Measurements from ENCODE around the gene ZNF503. TPM values are rescaled to one million over a fixed set of nuclear protein-coding genes. Genes with fewer than 3 reads are reported as not detected.

Gene ZNF503
- polyA plus RNA-seq, 2 of the 4 experiments (the other 2 are of a cell fraction) = 0.54 to 12.8 TPM

- H3K4me3 ChIP-seq = peak overlapping the region; percentile 78
- H3K4me1 ChIP-seq = peaks cover 5% of the 10 kb centered on the region; the same call in 2 of the 3 replicates
- POLR2A ChIA-PET = interaction anchor here (0.5 to 1.4 kb wide), 6 partner anchors 8 to 748 kb away, joined by 3 to 5 read pairs (median 4); partner anchors contain the start of gene LRMDA
- no peak for FAIRE-seq
- TF ChIP-seq PHF8 (IDR thresholded peaks at IDR 0.05; ENCODE audit: borderline replicate concordance, low read depth) (peak; percentile 63), CBX2 (IDR thresholded peaks at IDR 0.05; ENCODE audit: borderline replicate concordance, low read depth) (no peak), SMC3 (IDR thresholded peaks at IDR 0.05) (no peak), CBX8 (IDR thresholded peaks at IDR 0.05) (no peak), CEBPB (IDR thresholded peaks at IDR 0.05) (no peak), TP53 (CRISPR knock-in tag; IDR thresholded peaks at IDR 0.05) (no peak), MAX (IDR thresholded peaks at IDR 0.05) (no peak; the same call in 1 of the 2 replicates), KDM5A (IDR thresholded peaks at IDR 0.05) (no peak), ELK1 (IDR thresholded peaks at IDR 0.05; ENCODE audit: low read depth, low read length) (no peak), USF2 (IDR thresholded peaks at IDR 0.05) (no peak), CHD2 (IDR thresholded peaks at IDR 0.05; ENCODE audit: low read length, partially characterized antibody) (peak; percentile 74), HOXB13 (CRISPR knock-in tag; IDR thresholded peaks at IDR 0.05; ENCODE audit: low read depth) (no peak), BHLHE40 (IDR thresholded peaks at IDR 0.05; ENCODE audit: low read depth, low read length) (peak; percentile 44), PBX3 (IDR thresholded peaks at IDR 0.05) (no peak), TFCP2L1 (CRISPR knock-in tag; IDR thresholded peaks at IDR 0.05) (no peak), ZSCAN20 (CRISPR knock-in tag; IDR thresholded peaks at IDR 0.05) (no peak), JUN (IDR thresholded peaks at IDR 0.05) (peak in 1 of 2 experiments; percentile 56; a peak in 2 of 5 replicates), REST (IDR thresholded peaks at IDR 0.05) (peak; percentile 73), CTCF (IDR thresholded peaks at IDR 0.05) (peak; percentile 7; the same call in 1 of the 3 replicates), POLR2AphosphoS2 (conservative IDR thresholded peaks at IDR 0.05; ENCODE audit: low read length) (no peak), MAZ (IDR thresholded peaks at IDR 0.05; ENCODE audit: borderline replicate concordance, low read depth, low read length) (0 out of 2 replicates have a peak, but pooled peaks have one; percentile 35), BCL3 (IDR thresholded peaks at IDR 0.05) (0 out of 3 replicates have a peak, but pooled peaks have one; percentile 5), JUNB (IDR thresholded peaks at IDR 0.05) (no peak), HEYL (CRISPR knock-in tag; IDR thresholded peaks at IDR 0.05) (no peak), RFX5 (IDR thresholded peaks at IDR 0.05) (no peak), HOXA7 (CRISPR knock-in tag; IDR thresholded peaks at IDR 0.05) (no peak), ZFP36 (IDR thresholded peaks at IDR 0.05; ENCODE audit: borderline replicate concordance, partially characterized antibody) (no peak), E2F6 (IDR thresholded peaks at IDR 0.05; ENCODE audit: borderline replicate concordance, low read depth) (peak; percentile 12; the same call in 1 of the 2 replicates)
- H3K9me3 ChIP-seq = no peaks in the 10 kb centered on the region
- H3K4me2 ChIP-seq = peak overlapping the region; percentile 99
- H3K27ac ChIP-seq = peak overlapping the region; percentile 85 to 98
- ATAC-seq = peak; percentile 82 to 91
- CTCF ChIA-PET = interaction anchor here (0.6 to 1.6 kb wide), 5 partner anchors 15 to 619 kb away, joined by 3 to 4 read pairs (median 3); no protein-coding TSS in a partner anchor
- peak; percentile 62 to 78 for DNase-seq (ENCODE audit: low read depth in 1 of 2, low spot score in 1 of 2)
- WGBS (ENCODE audit: missing lambda C conversion rate) = under 1% methylated on average over 43 of the region's 76 CpGs
These were observed 7.6 kb upstream of the ZNF503 start for GRCh38 chr10:75408911-75409885.

Measured in A549 (cell line).